HG03045 (cell line): Measurements from ENCODE around the gene PAQR4.

Experiments used
- ATAC-seq: cut with Tn5 transposase; IDR thresholded peaks from one replicate; pipeline ENCODE4 v1.9.1; 2021; ENCODE audit warnings: mild to moderate bottlenecking, moderate library complexity; ENCODE audit not compliant: unreplicated experiment

Gene PAQR4

GRCh38 chr16:3020604-3021448, 51.7 kb downstream of the PAQR4 start:
- no peak for ATAC-seq

- ATAC-seq = no peak
These were observed 52.5 kb downstream of the PAQR4 start for GRCh38 chr16:3021449-3022207.

- no peak for ATAC-seq
These were observed 53.1 kb downstream of the PAQR4 start for GRCh38 chr16:3022208-3022683.

DNA sequence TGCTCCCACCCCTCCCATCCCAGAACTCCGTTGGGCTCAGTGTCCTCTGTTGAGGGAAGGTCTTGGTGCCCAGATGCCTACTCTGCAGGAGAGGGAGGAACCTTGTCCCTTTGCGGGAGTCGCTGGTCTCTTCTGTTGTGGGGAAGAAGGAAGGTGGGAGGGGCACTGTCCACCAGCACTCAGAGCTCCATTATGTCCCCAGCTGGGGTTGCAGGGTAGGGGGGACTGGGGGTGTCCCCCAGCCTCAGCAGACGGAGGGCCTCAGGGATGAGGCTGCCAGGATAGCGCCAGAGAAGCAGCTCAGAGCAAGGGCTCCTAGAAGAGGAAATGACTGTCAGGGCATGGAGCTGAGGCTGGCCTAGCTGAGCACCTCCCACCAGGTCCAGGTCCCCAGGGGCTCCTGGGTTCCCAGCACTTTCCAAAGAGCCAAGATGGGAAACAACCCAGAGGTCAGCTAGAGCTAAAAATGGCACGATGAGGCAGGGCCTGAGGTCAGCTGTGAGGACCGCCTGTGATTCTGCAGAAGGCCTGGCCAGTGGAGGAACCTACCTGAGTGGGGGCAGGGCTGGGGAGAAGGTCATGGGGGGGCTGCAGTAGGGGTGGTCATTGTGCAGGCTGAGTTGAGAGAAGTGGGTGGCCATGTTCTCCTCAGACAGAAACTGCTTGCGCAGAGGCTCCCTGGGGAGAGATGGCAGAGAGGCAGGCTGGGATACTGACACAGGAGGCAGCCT, 53.7 kb downstream of the PAQR4 start:
- no peak for ATAC-seq
